ENCODE measurements around the gene PBX3.

DNA sequence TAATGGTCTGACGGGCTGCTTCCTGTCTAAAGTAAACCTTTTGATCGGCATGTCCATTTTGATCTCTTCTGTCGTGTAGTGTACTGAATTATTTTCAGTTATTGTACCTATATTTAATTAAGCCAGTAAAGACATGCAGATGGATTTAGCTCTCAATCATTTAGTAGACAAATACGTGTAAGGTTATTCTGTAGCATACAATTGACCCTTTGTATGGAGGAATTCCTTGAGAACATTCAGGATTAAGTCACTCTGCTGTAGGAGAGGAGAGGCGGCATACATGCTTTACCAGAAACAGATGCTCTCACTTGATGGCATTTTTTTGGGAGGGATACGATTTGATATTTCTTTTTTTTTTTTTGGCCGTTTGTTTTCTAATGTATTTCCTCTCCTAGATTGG is 141.0 kb downstream of the PBX3 start:
- TF ChIP-seq, protein P1, sequence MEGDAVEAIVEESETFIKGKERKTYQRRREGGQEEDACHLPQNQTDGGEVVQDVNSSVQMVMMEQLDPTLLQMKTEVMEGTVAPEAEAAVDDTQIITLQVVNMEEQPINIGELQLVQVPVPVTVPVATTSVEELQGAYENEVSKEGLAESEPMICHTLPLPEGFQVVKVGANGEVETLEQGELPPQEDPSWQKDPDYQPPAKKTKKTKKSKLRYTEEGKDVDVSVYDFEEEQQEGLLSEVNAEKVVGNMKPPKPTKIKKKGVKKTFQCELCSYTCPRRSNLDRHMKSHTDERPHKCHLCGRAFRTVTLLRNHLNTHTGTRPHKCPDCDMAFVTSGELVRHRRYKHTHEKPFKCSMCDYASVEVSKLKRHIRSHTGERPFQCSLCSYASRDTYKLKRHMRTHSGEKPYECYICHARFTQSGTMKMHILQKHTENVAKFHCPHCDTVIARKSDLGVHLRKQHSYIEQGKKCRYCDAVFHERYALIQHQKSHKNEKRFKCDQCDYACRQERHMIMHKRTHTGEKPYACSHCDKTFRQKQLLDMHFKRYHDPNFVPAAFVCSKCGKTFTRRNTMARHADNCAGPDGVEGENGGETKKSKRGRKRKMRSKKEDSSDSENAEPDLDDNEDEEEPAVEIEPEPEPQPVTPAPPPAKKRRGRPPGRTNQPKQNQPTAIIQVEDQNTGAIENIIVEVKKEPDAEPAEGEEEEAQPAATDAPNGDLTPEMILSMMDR (IDR thresholded peaks at IDR 0.05), result no peak
- TF ChIP-seq EP300 (IDR thresholded peaks at IDR 0.05), result no peak
- no peak for TF ChIP-seq POLR2A (IDR thresholded peaks at IDR 0.05)
